ENCODE results near the gene DRC3.

The DRC3 gene

DNA sequence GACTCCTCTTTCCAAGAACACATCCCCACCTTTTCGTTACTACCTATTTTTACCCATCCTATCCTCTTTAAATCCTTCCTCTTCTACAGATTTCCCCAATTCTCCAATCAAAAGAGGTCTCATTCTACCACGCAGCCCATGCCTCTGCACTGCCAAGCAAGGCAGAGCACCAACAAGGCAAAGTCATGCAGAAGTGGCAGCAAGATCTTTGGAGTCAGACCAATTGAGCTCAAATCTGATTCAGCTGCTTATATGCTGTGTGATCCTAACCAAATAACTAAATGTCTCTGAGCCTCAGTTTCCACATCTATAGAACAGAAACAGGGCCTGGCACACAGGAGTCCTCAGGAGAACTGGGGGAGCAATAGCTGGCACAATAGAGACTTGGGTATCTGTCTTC is 41.5 kb upstream of the DRC3 start:
- Histone ChIP-seq H3K18ac (ENCODE audit: low read length) (no peak overlapping the region), H3K79me2 (ENCODE audit: control insufficient read depth, insufficient read depth, low read length, poor library complexity) (peaks cover 3% of the 10 kb centered on the region), H3K27ac (ENCODE audit: low read depth, low read length) (no peak overlapping the region), H3K4ac (ENCODE audit: low read depth, low read length) (no peak overlapping the region), H4K91ac (ENCODE audit: low read depth, low read length) (no peak overlapping the region), H3K4me1 (ENCODE audit: control insufficient read depth in 1 of 2, insufficient read depth in 2 of 2, low read length in 2 of 2) (peaks cover 11 to 28% of the 10 kb centered on the region in 2 experiments), H3K23ac (ENCODE audit: low read length) (no peak overlapping the region), H3K14ac (ENCODE audit: low read length) (no peak overlapping the region), H2AFZ (ENCODE audit: insufficient read depth, low read length, poor library complexity) (no peak overlapping the region), H3K27me3 (ENCODE audit: insufficient read depth, low read length) (no peaks in the 10 kb centered on the region), H4K8ac (ENCODE audit: low read depth, low read length) (no peak overlapping the region), H2BK12ac (ENCODE audit: low read length) (no peak overlapping the region), H2BK120ac (ENCODE audit: insufficient read depth, low read length, poor library complexity) (no peak overlapping the region), H3K4me2 (ENCODE audit: low read length) (no peak overlapping the region), H3K4me3 (ENCODE audit: low read depth, low read length) (no peak overlapping the region), H3K79me1 (ENCODE audit: low read length) (peaks cover 9% of the 10 kb centered on the region), H3K9me3 (ENCODE audit: insufficient read depth, low read depth, low read length) (no peaks in the 10 kb centered on the region), H3K36me3 (ENCODE audit: control insufficient read depth in 1 of 2, insufficient read depth in 2 of 2, low read length in 2 of 2) (no peaks in the 10 kb centered on the region), H3K9ac (ENCODE audit: low read length) (no peak overlapping the region), H2BK5ac (ENCODE audit: low read depth, low read length, poor library complexity) (no peak overlapping the region), H2AK5ac (ENCODE audit: low read length) (no peak overlapping the region), H4K12ac (ENCODE audit: low read depth, low read length) (no peak overlapping the region)
- DNase-seq: no peak
- 100% methylated on average over 2 of the region's 2 CpGs for WGBS (ENCODE audit: extremely low coverage, insufficient coverage, insufficient read length)

DNA sequence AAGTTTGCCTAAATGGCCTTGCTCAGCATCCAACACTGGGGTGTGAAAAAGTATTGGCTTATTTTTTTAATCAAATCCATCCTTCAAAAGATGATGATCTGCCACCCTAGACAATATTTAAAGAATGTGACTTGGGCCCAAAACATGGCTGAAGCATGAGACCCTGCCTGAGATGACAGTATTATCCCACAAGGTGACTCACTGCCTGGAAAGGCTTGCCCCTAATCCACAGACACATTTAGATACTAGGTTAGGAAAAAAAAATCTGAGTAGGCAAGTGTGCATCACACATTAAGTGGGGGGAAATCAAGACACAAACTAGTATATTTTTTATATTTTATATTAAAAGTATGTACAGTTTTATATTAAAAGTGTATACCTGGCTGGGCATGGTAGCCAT is 38.9 kb upstream of the DRC3 start:
- H3K4me1 ChIP-seq (ENCODE audit: control insufficient read depth in 1 of 2, insufficient read depth in 2 of 2, low read length in 2 of 2): peaks cover 26 to 42% of the 10 kb centered on the region in 2 experiments
- H3K9ac ChIP-seq (ENCODE audit: low read length): no peak overlapping the region
- no peak overlapping the region for H4K91ac ChIP-seq (ENCODE audit: low read depth, low read length)
- no peak overlapping the region for H2BK5ac ChIP-seq (ENCODE audit: low read depth, low read length, poor library complexity)
- no peak for DNase-seq
- H3K9me3 ChIP-seq (ENCODE audit: insufficient read depth, low read depth, low read length): no peaks in the 10 kb centered on the region
- no peak overlapping the region for H3K4ac ChIP-seq (ENCODE audit: low read depth, low read length)
- peaks cover 3% of the 10 kb centered on the region for H3K79me2 ChIP-seq (ENCODE audit: control insufficient read depth, insufficient read depth, low read length, poor library complexity)
- no peak overlapping the region for H2BK120ac ChIP-seq (ENCODE audit: insufficient read depth, low read length, poor library complexity)
- H3K4me2 ChIP-seq (ENCODE audit: low read length): no peak overlapping the region
- no peak overlapping the region for H2AFZ ChIP-seq (ENCODE audit: insufficient read depth, low read length, poor library complexity)
- no peak overlapping the region for H4K12ac ChIP-seq (ENCODE audit: low read depth, low read length)
- H3K23ac ChIP-seq (ENCODE audit: low read length): no peak overlapping the region
- no peak overlapping the region for H3K4me3 ChIP-seq (ENCODE audit: low read depth, low read length)
- no peaks in the 10 kb centered on the region for H3K27me3 ChIP-seq (ENCODE audit: insufficient read depth, low read length)
- H3K79me1 ChIP-seq (ENCODE audit: low read length): peaks cover 19% of the 10 kb centered on the region
- no peak overlapping the region for H3K14ac ChIP-seq (ENCODE audit: low read length)
- H4K8ac ChIP-seq (ENCODE audit: low read depth, low read length): no peak overlapping the region
- no peak overlapping the region for H2AK5ac ChIP-seq (ENCODE audit: low read length)
- no peak overlapping the region for H3K18ac ChIP-seq (ENCODE audit: low read length)
- H3K27ac ChIP-seq (ENCODE audit: low read depth, low read length): no peak overlapping the region
- no peak overlapping the region for H2BK12ac ChIP-seq (ENCODE audit: low read length)
- H3K36me3 ChIP-seq (ENCODE audit: control insufficient read depth in 1 of 2, insufficient read depth in 2 of 2, low read length in 2 of 2): no peaks in the 10 kb centered on the region

DNA sequence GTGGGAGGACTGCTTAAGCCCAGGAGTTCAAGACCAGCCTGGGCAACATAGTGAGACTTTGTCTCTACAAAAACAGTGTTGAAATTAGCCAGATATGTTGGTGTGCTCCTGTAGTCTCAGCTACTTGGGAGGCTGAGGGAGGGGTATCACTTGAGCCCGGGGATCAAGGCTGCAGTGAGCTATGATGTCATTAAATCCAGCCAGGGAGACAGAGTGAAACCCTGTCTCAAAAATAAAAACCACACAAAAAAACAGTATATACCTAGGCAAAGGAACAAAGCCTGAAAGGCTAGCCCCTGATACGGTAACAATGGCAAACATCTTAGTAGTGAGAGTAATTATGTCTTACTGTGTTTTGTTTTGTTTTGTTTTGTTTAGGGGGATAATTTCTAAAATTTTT is 38.4 kb upstream of the DRC3 start:
- WGBS (ENCODE audit: extremely low coverage, insufficient coverage, insufficient read length): no CpG with 5 or more reads among the region's 2 CpGs
- Histone ChIP-seq H3K79me2 (ENCODE audit: control insufficient read depth, insufficient read depth, low read length, poor library complexity) (no peaks in the 10 kb centered on the region), H4K8ac (ENCODE audit: low read depth, low read length) (no peak overlapping the region), H3K79me1 (ENCODE audit: low read length) (peaks cover 19% of the 10 kb centered on the region), H3K9ac (ENCODE audit: low read length) (no peak overlapping the region), H3K4me3 (ENCODE audit: low read depth, low read length) (no peak overlapping the region), H4K91ac (ENCODE audit: low read depth, low read length) (no peak overlapping the region), H2AFZ (ENCODE audit: insufficient read depth, low read length, poor library complexity) (no peak overlapping the region), H3K9me3 (ENCODE audit: insufficient read depth, low read depth, low read length) (no peaks in the 10 kb centered on the region), H3K27me3 (ENCODE audit: insufficient read depth, low read length) (no peaks in the 10 kb centered on the region), H3K4me2 (ENCODE audit: low read length) (no peak overlapping the region), H2BK12ac (ENCODE audit: low read length) (no peak overlapping the region), H3K4me1 (ENCODE audit: control insufficient read depth in 1 of 2, insufficient read depth in 2 of 2, low read length in 2 of 2) (peaks cover 23 to 40% of the 10 kb centered on the region in 2 experiments), H3K18ac (ENCODE audit: low read length) (no peak overlapping the region), H3K36me3 (ENCODE audit: control insufficient read depth in 1 of 2, insufficient read depth in 2 of 2, low read length in 2 of 2) (no peaks in the 10 kb centered on the region), H2AK5ac (ENCODE audit: low read length) (no peak overlapping the region), H3K4ac (ENCODE audit: low read depth, low read length) (no peak overlapping the region), H3K27ac (ENCODE audit: low read depth, low read length) (no peak overlapping the region), H3K14ac (ENCODE audit: low read length) (no peak overlapping the region), H2BK120ac (ENCODE audit: insufficient read depth, low read length, poor library complexity) (no peak overlapping the region), H4K12ac (ENCODE audit: low read depth, low read length) (no peak overlapping the region), H3K23ac (ENCODE audit: low read length) (no peak overlapping the region), H2BK5ac (ENCODE audit: low read depth, low read length, poor library complexity) (no peak overlapping the region)
- DNase-seq: no peak

- no peak overlapping the region for H3K18ac ChIP-seq (ENCODE audit: low read length)
- H3K14ac ChIP-seq (ENCODE audit: low read length): no peak overlapping the region
- H4K8ac ChIP-seq (ENCODE audit: low read depth, low read length): no peak overlapping the region
- no peak overlapping the region for H3K23ac ChIP-seq (ENCODE audit: low read length)
- H3K79me1 ChIP-seq (ENCODE audit: low read length): peaks cover 19% of the 10 kb centered on the region
- no peak overlapping the region for H2AK5ac ChIP-seq (ENCODE audit: low read length)
- no peak overlapping the region for H4K91ac ChIP-seq (ENCODE audit: low read depth, low read length)
- peak; percentile 87 to 93 for DNase-seq
- no peak overlapping the region for H3K4me2 ChIP-seq (ENCODE audit: low read length)
- H3K9me3 ChIP-seq (ENCODE audit: insufficient read depth, low read depth, low read length): no peaks in the 10 kb centered on the region
- no peaks in the 10 kb centered on the region for H3K79me2 ChIP-seq (ENCODE audit: control insufficient read depth, insufficient read depth, low read length, poor library complexity)
- H3K4me1 ChIP-seq (ENCODE audit: control insufficient read depth in 1 of 2, insufficient read depth in 2 of 2, low read length in 2 of 2): peaks cover 23 to 38% of the 10 kb centered on the region in 2 experiments
- H3K27me3 ChIP-seq (ENCODE audit: insufficient read depth, low read length): no peaks in the 10 kb centered on the region
- H4K12ac ChIP-seq (ENCODE audit: low read depth, low read length): no peak overlapping the region
- H3K4ac ChIP-seq (ENCODE audit: low read depth, low read length): no peak overlapping the region
- H2BK12ac ChIP-seq (ENCODE audit: low read length): no peak overlapping the region
- H2BK5ac ChIP-seq (ENCODE audit: low read depth, low read length, poor library complexity): no peak overlapping the region
- no peak overlapping the region for H3K4me3 ChIP-seq (ENCODE audit: low read depth, low read length)
- WGBS (ENCODE audit: extremely low coverage, insufficient coverage, insufficient read length): no CpG with 5 or more reads among the region's 3 CpGs
- H3K36me3 ChIP-seq (ENCODE audit: control insufficient read depth in 1 of 2, insufficient read depth in 2 of 2, low read length in 2 of 2): no peaks in the 10 kb centered on the region
- no peak overlapping the region for H3K27ac ChIP-seq (ENCODE audit: low read depth, low read length)
- no peak overlapping the region for H3K9ac ChIP-seq (ENCODE audit: low read length)
- H2BK120ac ChIP-seq (ENCODE audit: insufficient read depth, low read length, poor library complexity): no peak overlapping the region
- no peak overlapping the region for H2AFZ ChIP-seq (ENCODE audit: insufficient read depth, low read length, poor library complexity)
Observed at GRCh38 chr17:17934806-17935205, 37.9 kb upstream of the DRC3 start.

All from trophoblast cell (in vitro differentiated cells and primary cell).